Activated naive CD8-positive, alpha-beta T cell (primary cell): ENCODE measurements around the gene PER3.

Experiments
- H3K27ac Mint-ChIP-seq: one replicate; pipeline ENCODE4 v1.8.0; 2021; ENCODE audit warnings: mixed read lengths
- H3K27me3 Mint-ChIP-seq: one replicate; pipeline ENCODE4 v1.8.0; 2021; ENCODE audit warnings: mixed read lengths
- H3K36me3 Mint-ChIP-seq: one replicate; pipeline ENCODE4 v1.8.0; 2021; ENCODE audit warnings: mixed read lengths
- H3K4me1 Mint-ChIP-seq: one replicate; pipeline ENCODE4 v1.8.0; 2021; ENCODE audit warnings: low read depth, mixed read lengths
- H3K4me3 Mint-ChIP-seq: one replicate; pipeline ENCODE4 v1.8.0; 2021; ENCODE audit warnings: mild to moderate bottlenecking, mixed read lengths
- H3K9me3 Mint-ChIP-seq: one replicate; pipeline ENCODE4 v1.8.0; 2021; ENCODE audit warnings: low read depth, mixed read lengths

PER3 gene

DNA sequence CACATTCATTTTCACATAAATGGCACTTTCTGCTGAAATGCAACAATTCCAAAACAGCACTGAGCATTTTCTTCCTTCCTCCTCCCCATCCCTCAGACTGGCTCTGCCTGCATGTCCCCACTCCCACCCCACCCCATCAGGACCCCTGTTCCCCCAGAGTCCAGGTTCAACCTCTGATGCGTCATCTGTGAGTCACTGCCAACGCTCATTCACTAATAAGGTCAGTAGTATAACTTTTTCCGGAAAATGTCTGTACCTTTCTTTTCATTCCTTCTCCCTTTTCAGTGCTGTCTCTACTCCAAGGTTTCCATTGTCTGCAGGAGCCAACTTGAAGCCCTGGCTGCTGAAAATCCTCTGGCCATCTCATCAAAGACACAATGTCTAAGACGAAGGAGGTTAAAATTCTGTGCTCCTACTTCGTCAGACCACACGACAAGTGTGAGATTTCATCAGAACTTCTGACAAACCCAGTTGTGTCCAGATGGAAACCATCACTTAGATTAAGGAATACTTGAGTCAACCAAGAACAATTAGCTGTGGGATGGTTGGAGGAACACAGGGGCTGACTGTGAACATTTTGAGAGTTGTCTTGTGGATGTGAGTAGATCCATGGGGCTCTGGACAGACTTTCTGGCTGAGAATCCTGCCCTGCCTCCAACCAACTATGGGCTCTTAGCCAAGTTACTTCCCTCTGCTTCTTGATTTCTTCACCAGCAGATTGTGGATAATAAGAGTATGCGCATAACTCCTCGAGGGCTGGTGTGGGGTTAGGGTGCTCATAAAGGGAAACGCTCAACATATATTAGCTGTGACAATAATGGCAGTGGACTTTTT, 104.4 kb downstream of the PER3 start:
- H3K4me3 Mint-ChIP-seq, result no peak overlapping the region
- peaks cover 3% of the 10 kb centered on the region for H3K36me3 Mint-ChIP-seq
- H3K27ac Mint-ChIP-seq, result no peak overlapping the region
- H3K27me3 Mint-ChIP-seq, result peaks cover 10% of the 10 kb centered on the region
- H3K9me3 Mint-ChIP-seq, result peaks cover 6% of the 10 kb centered on the region
- no peaks in the 10 kb centered on the region for H3K4me1 Mint-ChIP-seq

DNA sequence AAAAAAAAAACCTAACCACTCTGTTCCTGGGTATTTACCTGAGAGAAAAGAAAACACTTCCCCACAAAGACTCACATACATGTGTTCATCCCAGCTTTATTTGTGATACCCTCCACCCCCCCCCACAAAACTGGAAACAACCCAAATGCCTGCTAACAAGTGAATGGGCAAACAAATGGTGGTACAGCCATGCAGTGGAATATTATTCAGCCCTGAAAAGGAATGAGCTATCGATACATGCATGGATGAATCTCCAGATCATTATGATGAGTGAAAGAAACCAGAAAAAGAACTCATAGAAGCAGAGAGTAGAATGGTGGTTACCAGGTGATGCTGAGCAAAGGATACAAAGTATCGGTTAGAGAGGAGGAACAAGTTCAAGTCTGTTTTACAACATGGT, 106.8 kb downstream of the PER3 start:
- peaks cover 3% of the 10 kb centered on the region for H3K36me3 Mint-ChIP-seq
- no peak overlapping the region for H3K27ac Mint-ChIP-seq
- peaks cover 10% of the 10 kb centered on the region for H3K27me3 Mint-ChIP-seq
- no peak overlapping the region for H3K4me3 Mint-ChIP-seq
- H3K4me1 Mint-ChIP-seq, result no peaks in the 10 kb centered on the region
- H3K9me3 Mint-ChIP-seq, result no peaks in the 10 kb centered on the region

DNA sequence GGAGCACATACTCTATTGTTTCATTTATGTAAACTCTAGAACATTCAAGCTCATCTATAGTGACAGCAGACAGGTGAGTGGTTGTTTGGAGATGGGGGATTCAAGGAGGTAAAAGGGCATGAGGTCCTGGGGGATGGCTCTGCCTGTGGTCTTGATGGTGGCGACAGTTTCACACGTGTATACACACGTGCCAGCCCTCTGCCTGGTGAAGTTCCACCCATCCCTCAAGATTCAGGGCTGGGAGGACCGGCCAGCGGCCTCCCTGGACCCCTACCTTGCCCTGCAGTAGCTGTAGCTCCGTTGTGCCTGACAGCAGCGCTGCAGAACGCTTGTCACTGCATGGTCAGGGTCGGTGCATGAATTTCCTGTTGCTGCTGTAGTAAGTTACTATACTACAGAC, 107.7 kb downstream of the PER3 start:
- no peak overlapping the region for H3K4me3 Mint-ChIP-seq
- no peaks in the 10 kb centered on the region for H3K4me1 Mint-ChIP-seq
- H3K9me3 Mint-ChIP-seq, result no peaks in the 10 kb centered on the region
- H3K27me3 Mint-ChIP-seq, result peaks cover 6% of the 10 kb centered on the region
- peaks cover 3% of the 10 kb centered on the region for H3K36me3 Mint-ChIP-seq
- H3K27ac Mint-ChIP-seq, result no peak overlapping the region

DNA sequence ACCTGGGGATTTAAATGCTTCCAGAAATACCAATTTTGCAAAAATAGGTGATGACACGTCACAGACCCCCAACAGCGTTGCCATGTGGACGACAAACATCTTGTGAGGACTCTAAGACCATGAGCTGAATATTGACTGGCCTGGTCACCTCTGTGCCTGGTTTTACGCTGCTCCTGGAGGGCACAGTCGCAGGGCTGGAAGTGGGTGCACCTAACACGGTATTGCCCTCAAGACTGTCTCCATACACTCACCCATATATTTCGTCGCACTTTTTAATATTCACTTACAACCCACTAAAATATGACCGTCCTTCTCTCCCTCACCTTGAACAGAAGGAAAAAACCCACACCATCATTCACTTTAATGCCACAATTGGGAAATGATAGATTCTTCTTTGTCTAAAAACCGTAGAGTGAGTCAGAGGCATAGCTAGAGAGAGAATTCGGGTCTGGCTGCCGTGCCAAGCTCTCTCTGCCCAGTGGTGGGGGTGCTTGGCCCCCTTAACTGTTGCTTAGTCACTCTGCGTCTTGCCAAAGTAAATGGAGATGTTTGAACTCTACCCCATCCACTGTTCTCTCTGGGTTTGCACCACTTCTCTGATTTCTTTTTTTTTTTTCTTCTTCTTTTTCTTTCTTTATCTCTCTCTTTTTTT, 109.6 kb downstream of the PER3 start:
- H3K27ac Mint-ChIP-seq, result no peak overlapping the region
- H3K27me3 Mint-ChIP-seq, result no peaks in the 10 kb centered on the region
- H3K9me3 Mint-ChIP-seq, result no peaks in the 10 kb centered on the region
- peaks cover 3% of the 10 kb centered on the region for H3K36me3 Mint-ChIP-seq
- H3K4me1 Mint-ChIP-seq, result no peaks in the 10 kb centered on the region
- H3K4me3 Mint-ChIP-seq, result no peak overlapping the region
